Right atrium auricular region (tissue), 2 donors: Measurements from ENCODE around the gene STK38L. TPM values are rescaled to one million over a fixed set of nuclear protein-coding genes. Genes with fewer than 3 reads are reported as not detected.

Experiments used
- DNase-seq: peaks from one replicate; pipeline ENCODE4 v3.0.0-alpha.2; 2019; ENCODE audit warnings: low spot score
- H3K27ac ChIP-seq, 2 donors: fragments of 200-600 bp; sonication (generic); 1 replicate in 1 of 2; 2 replicates in 1 of 2; pipeline ENCODE4 v1.5.1; 2016 to 2019
- H3K27me3 ChIP-seq, 2 donors: fragments of 200-600 bp; sonication (generic); one replicate each; pipeline versions ENCODE4 v1.5.1 to v1.6.0; 2017 to 2019
- H3K36me3 ChIP-seq: fragments of 200-600 bp; sonication (generic); one replicate; pipeline ENCODE4 v1.5.1; 2016
- H3K4me1 ChIP-seq, 2 donors: fragments of 200-600 bp; sonication (generic); one replicate each; pipeline versions ENCODE4 v1.5.1 to v1.6.0; 2017 to 2019
- H3K4me3 ChIP-seq, 2 donors: fragments of 200-600 bp; sonication (generic); 1 replicate in 1 of 2; 2 replicates in 1 of 2; pipeline ENCODE4 v1.5.1; 2017 to 2019; ENCODE audit warnings: mild to moderate bottlenecking in 1 of 2, moderate library complexity in 1 of 2
- H3K9me3 ChIP-seq, 2 donors: fragments of 200-600 bp; sonication (generic); one replicate each; pipeline ENCODE4 v1.5.1; 2019
- total RNA-seq, 2 donors: library from RNA; depleted of rRNA; stranded (reverse); fragments of >200 nt; gene quantifications; one replicate each; pipeline ENCODE4 v1.1.0, GENCODE V29; 2016
- TF ChIP-seq, protein P1 (sequence below), 2 donors: fragments of 200-600 bp; sonication (generic); IDR thresholded peaks; one replicate each; pipeline ENCODE4 v1.5.1; 2019; ENCODE audit warnings: antibody characterized with exemption in 2 of 2

The STK38L gene
- total RNA-seq, 2 donors from 2014 or later, result 65.9 to 93.2 TPM

GRCh38 chr12:27290501-27291168 lies 46.5 kb downstream of the STK38L start:
- peak overlapping the region; percentile 65 to 75 for H3K27ac ChIP-seq
- H3K4me3 ChIP-seq, result no peak overlapping the region
- no peak for DNase-seq
- TF ChIP-seq, protein P1, sequence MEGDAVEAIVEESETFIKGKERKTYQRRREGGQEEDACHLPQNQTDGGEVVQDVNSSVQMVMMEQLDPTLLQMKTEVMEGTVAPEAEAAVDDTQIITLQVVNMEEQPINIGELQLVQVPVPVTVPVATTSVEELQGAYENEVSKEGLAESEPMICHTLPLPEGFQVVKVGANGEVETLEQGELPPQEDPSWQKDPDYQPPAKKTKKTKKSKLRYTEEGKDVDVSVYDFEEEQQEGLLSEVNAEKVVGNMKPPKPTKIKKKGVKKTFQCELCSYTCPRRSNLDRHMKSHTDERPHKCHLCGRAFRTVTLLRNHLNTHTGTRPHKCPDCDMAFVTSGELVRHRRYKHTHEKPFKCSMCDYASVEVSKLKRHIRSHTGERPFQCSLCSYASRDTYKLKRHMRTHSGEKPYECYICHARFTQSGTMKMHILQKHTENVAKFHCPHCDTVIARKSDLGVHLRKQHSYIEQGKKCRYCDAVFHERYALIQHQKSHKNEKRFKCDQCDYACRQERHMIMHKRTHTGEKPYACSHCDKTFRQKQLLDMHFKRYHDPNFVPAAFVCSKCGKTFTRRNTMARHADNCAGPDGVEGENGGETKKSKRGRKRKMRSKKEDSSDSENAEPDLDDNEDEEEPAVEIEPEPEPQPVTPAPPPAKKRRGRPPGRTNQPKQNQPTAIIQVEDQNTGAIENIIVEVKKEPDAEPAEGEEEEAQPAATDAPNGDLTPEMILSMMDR (IDR thresholded peaks at IDR 0.05), result no peak
- no peaks in the 10 kb centered on the region for H3K9me3 ChIP-seq
- H3K36me3 ChIP-seq, result no peaks in the 10 kb centered on the region
- no peaks in the 10 kb centered on the region for H3K27me3 ChIP-seq
- peaks cover 0 to 77% of the 10 kb centered on the region in 2 donors for H3K4me1 ChIP-seq

DNA sequence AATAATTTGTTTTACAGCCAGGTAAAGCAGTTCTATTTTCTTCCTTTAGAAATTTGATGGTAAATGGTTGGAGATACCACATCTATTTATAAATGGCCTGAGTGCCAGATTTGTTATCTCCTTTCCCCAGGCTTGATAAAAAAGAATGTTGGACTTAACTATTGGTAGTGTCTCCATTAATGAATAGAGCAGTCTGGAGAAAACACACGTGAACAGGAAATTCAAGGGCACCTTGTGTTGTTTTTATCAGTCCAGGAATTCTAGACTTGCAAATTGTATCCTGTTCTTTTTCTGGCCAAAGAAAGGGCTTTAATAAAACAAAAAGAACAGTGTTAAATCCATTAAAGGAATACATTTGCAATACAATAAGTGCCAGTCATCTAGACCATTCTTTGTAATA lies 47.8 kb downstream of the STK38L start:
- Histone ChIP-seq H3K4me3 (no peak overlapping the region), H3K27ac (peak overlapping the region; percentile 65 to 75), H3K27me3 (no peaks in the 10 kb centered on the region), H3K9me3 (no peaks in the 10 kb centered on the region), H3K4me1 (peaks cover 0 to 76% of the 10 kb centered on the region in 2 donors), H3K36me3 (no peaks in the 10 kb centered on the region)
- DNase-seq, result no peak
- TF ChIP-seq, protein P1 (IDR thresholded peaks at IDR 0.05), result no peak

- Histone ChIP-seq H3K4me1 (peaks cover 0 to 82% of the 10 kb centered on the region in 2 donors), H3K36me3 (peaks cover 7% of the 10 kb centered on the region), H3K4me3 (no peak overlapping the region), H3K27ac (peak overlapping the region; percentile 65 to 75), H3K27me3 (no peaks in the 10 kb centered on the region), H3K9me3 (no peaks in the 10 kb centered on the region)
- TF ChIP-seq, protein P1 (IDR thresholded peaks at IDR 0.05), result no peak
- no peak for DNase-seq
Observed at GRCh38 chr12:27292718-27293117, 48.6 kb downstream of the STK38L start.

DNA sequence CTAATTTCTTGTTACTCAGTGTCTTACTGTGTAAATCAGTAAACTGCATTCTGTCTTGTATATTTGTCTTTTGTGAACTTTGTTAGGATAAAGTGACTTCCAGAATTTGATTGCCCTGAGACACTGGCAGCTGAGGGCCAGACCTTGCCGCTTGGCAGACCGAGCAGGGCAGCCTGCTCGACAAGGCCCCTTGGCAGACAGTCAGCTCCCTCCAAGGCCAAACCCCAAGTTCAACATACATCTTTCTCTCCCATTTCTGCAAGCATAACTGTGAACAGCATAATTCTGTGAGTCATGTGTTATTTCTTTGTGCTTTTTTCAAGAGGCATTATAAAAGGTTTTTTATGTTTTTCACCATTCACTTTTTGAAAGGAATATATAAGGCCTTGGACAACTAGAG lies 49.4 kb downstream of the STK38L start:
- H3K27ac ChIP-seq, result peak overlapping the region; percentile 65 to 75
- peaks cover 14% of the 10 kb centered on the region for H3K36me3 ChIP-seq
- peaks cover 0 to 90% of the 10 kb centered on the region in 2 donors for H3K4me1 ChIP-seq
- no peaks in the 10 kb centered on the region for H3K9me3 ChIP-seq
- no peak overlapping the region for H3K4me3 ChIP-seq
- DNase-seq, result no peak
- TF ChIP-seq, protein P1 (IDR thresholded peaks at IDR 0.05), result no peak
- no peaks in the 10 kb centered on the region for H3K27me3 ChIP-seq

- DNase-seq, result no peak
- TF ChIP-seq, protein P1 (IDR thresholded peaks at IDR 0.05), result no peak
- Histone ChIP-seq H3K36me3 (peaks cover 35% of the 10 kb centered on the region), H3K27me3 (no peaks in the 10 kb centered on the region), H3K27ac (peak overlapping the region; percentile 13 to 17), H3K9me3 (no peaks in the 10 kb centered on the region), H3K4me3 (no peak overlapping the region), H3K4me1 (peaks cover 0 to 69% of the 10 kb centered on the region in 2 donors)
Observed at GRCh38 chr12:27296674-27297073, 52.6 kb downstream of the STK38L start.

GRCh38 chr12:27297566-27297965 lies 53.5 kb downstream of the STK38L start:
- H3K27ac ChIP-seq, result peak overlapping the region in 1 of 2 donors; percentile 17
- DNase-seq, result no peak
- H3K36me3 ChIP-seq, result peaks cover 44% of the 10 kb centered on the region
- H3K9me3 ChIP-seq, result no peaks in the 10 kb centered on the region
- H3K27me3 ChIP-seq, result no peaks in the 10 kb centered on the region
- H3K4me3 ChIP-seq, result no peak overlapping the region
- H3K4me1 ChIP-seq, result peaks cover 0 to 60% of the 10 kb centered on the region in 2 donors
- TF ChIP-seq, protein P1 (IDR thresholded peaks at IDR 0.05), result no peak
